Hepatocyte (in vitro differentiated cells): Measurements from ENCODE around the gene XPNPEP1. TPM values are rescaled to one million over a fixed set of nuclear protein-coding genes. Genes with fewer than 3 reads are reported as not detected.

Experiments
- DNase-seq: peaks from one replicate; pipeline ENCODE4 v3.0.0-alpha.2; 2016; ENCODE audit warnings: low spot score
- H2AFZ ChIP-seq: fragments of 200-600 bp; sonication (generic); 2 replicates; pipeline ENCODE4 v1.6.0; 2016; ENCODE audit warnings: antibody characterized with exemption, mild to moderate bottlenecking
- H3K27ac ChIP-seq: fragments of 200-600 bp; sonication (generic); 2 replicates; pipeline ENCODE4 v1.5.1; 2016; ENCODE audit warnings: mild to moderate bottlenecking
- H3K27me3 ChIP-seq: fragments of 200-600 bp; sonication (generic); 2 replicates; pipeline ENCODE4 v1.6.1; 2016
- H3K36me3 ChIP-seq: fragments of 200-600 bp; sonication (generic); replicated peaks from 2 replicates; pipeline ENCODE4 v1.5.1; 2016; ENCODE audit warnings: low read depth; ENCODE audit not compliant: insufficient read depth
- H3K4me1 ChIP-seq: fragments of 200-600 bp; sonication (generic); 2 replicates; pipeline ENCODE4 v1.5.1; 2016; ENCODE audit warnings: mild to moderate bottlenecking, moderate library complexity; ENCODE audit not compliant: insufficient read depth
- H3K4me2 ChIP-seq: fragments of 200-600 bp; sonication (generic); 2 replicates; pipeline ENCODE4 v1.6.0; 2016
- H3K4me3 ChIP-seq: fragments of 200-600 bp; sonication (generic); 2 replicates; pipeline ENCODE4 v1.5.1; 2016; ENCODE audit warnings: mild to moderate bottlenecking
- H3K79me2 ChIP-seq: fragments of 200-600 bp; sonication (generic); 2 replicates; pipeline ENCODE4 v1.6.0; 2017; ENCODE audit warnings: mild to moderate bottlenecking
- H3K9me2 ChIP-seq: fragments of 200-600 bp; sonication (generic); replicated peaks from 2 replicates; pipeline ENCODE4 v1.6.0; 2017; ENCODE audit warnings: mild to moderate bottlenecking; ENCODE audit not compliant: insufficient read depth
- H3K9me3 ChIP-seq: fragments of 200-600 bp; sonication (generic); 2 replicates; pipeline ENCODE4 v1.5.1; 2016; ENCODE audit warnings: low read depth, mild to moderate bottlenecking
- H4K20me1 ChIP-seq: fragments of 200-600 bp; sonication (generic); 2 replicates; pipeline ENCODE4 v1.6.0; 2016; ENCODE audit warnings: mild to moderate bottlenecking; ENCODE audit not compliant: insufficient read depth, poor library complexity, severe bottlenecking
- CTCF ChIP-seq: fragments of 200-600 bp; sonication (generic); IDR thresholded peaks from 2 replicates; pipeline ENCODE4 v1.5.1; 2016; ENCODE audit warnings: antibody characterized with exemption, mild to moderate bottlenecking; ENCODE audit not compliant: poor library complexity
- EZH2 ChIP-seq: fragments of 200-600 bp; sonication (generic); IDR thresholded peaks from 2 replicates; pipeline ENCODE4 v1.6.1; 2016; ENCODE audit warnings: antibody characterized with exemption, mild to moderate bottlenecking, borderline replicate concordance
- EZH2phosphoT487 ChIP-seq: fragments of 200-600 bp; sonication (generic); IDR thresholded peaks from one replicate; pipeline ENCODE4 v1.6.1; 2018; ENCODE audit warnings: antibody characterized with exemption, mild to moderate bottlenecking, low read depth, moderate library complexity; ENCODE audit not compliant: unreplicated experiment, severe bottlenecking
- WGBS: methylation state at CpG from one replicate; pipeline ENCODE4 v1.1.6; 2016; ENCODE audit warnings: low lambda C conversion rate; ENCODE audit errors: missing lambda C conversion rate; 5-methylcytosine and 5-hydroxymethylcytosine counted together
- polyA plus RNA-seq: library from polyadenylated mRNA; unstranded; fragments of >200 nt; fragmentation: Nextera tagmentation; extraction: Ambion mirVana; gene quantifications from 2 replicates; pipeline ENCODE4 v1.2.1, GENCODE V29; 2016
- total RNA-seq: library from RNA; depleted of rRNA; stranded (reverse); fragments of >200 nt; gene quantifications from 2 replicates; pipeline ENCODE4 v1.2.3, GENCODE V29; 2014

Gene XPNPEP1
- total and polyA plus RNA-seq, 2 experiments from 2014 or later: 55.5 to 99.4 TPM

- H3K9me3 ChIP-seq: no peaks in the 10 kb centered on the region
- H3K9me2 ChIP-seq: no peaks in the 10 kb centered on the region
- H3K4me2 ChIP-seq: peak overlapping the region; percentile 52
- WGBS: 72% methylated on average over 10 of the region's 10 CpGs
- no peaks in the 10 kb centered on the region for H3K36me3 ChIP-seq
- no peaks in the 10 kb centered on the region for H3K27me3 ChIP-seq
- no peak overlapping the region for H3K4me3 ChIP-seq
- no peak for DNase-seq
- no peaks in the 10 kb centered on the region for H4K20me1 ChIP-seq
- no peak overlapping the region for H3K27ac ChIP-seq
- H2AFZ ChIP-seq: no peak overlapping the region
- H3K4me1 ChIP-seq: peaks cover 3% of the 10 kb centered on the region
- TF ChIP-seq EZH2 (no peak), EZH2phosphoT487 (no peak), CTCF (no peak)
- no peaks in the 10 kb centered on the region for H3K79me2 ChIP-seq
Measured at GRCh38 chr10:109851616-109852474, 71.5 kb downstream of the XPNPEP1 start.

- H3K4me3 ChIP-seq: no peak overlapping the region
- no peak overlapping the region for H3K27ac ChIP-seq
- no peaks in the 10 kb centered on the region for H3K79me2 ChIP-seq
- no peaks in the 10 kb centered on the region for H3K27me3 ChIP-seq
- TF ChIP-seq CTCF (no peak), EZH2 (no peak), EZH2phosphoT487 (no peak)
- no peaks in the 10 kb centered on the region for H3K4me1 ChIP-seq
- DNase-seq: no peak
- no peaks in the 10 kb centered on the region for H4K20me1 ChIP-seq
- no peaks in the 10 kb centered on the region for H3K36me3 ChIP-seq
- no peak overlapping the region for H2AFZ ChIP-seq
- H3K9me2 ChIP-seq: no peaks in the 10 kb centered on the region
- H3K4me2 ChIP-seq: no peak overlapping the region
- no peaks in the 10 kb centered on the region for H3K9me3 ChIP-seq
- WGBS: 40% methylated on average over 3 of the region's 3 CpGs
Measured at GRCh38 chr10:109846832-109847231, 76.5 kb downstream of the XPNPEP1 start.

- no peak for DNase-seq
- Histone ChIP-seq H2AFZ (no peak overlapping the region), H3K79me2 (no peaks in the 10 kb centered on the region), H3K27me3 (no peaks in the 10 kb centered on the region), H3K4me2 (no peak overlapping the region), H3K36me3 (no peaks in the 10 kb centered on the region), H3K9me2 (no peaks in the 10 kb centered on the region), H3K9me3 (no peaks in the 10 kb centered on the region), H3K27ac (no peak overlapping the region), H3K4me3 (no peak overlapping the region), H4K20me1 (no peaks in the 10 kb centered on the region), H3K4me1 (no peaks in the 10 kb centered on the region)
- WGBS: 91% methylated on average over 5 of the region's 5 CpGs
- TF ChIP-seq EZH2: no peak
- no peak for TF ChIP-seq CTCF
- TF ChIP-seq EZH2phosphoT487: no peak
Measured at GRCh38 chr10:109845308-109845707, 78.0 kb downstream of the XPNPEP1 start.
